ENCODE data around the gene SDHAF1.
A peak's percentile ranks its signal among the peaks of the same experiment; 100 is the strongest.

SDHAF1 gene

DNA sequence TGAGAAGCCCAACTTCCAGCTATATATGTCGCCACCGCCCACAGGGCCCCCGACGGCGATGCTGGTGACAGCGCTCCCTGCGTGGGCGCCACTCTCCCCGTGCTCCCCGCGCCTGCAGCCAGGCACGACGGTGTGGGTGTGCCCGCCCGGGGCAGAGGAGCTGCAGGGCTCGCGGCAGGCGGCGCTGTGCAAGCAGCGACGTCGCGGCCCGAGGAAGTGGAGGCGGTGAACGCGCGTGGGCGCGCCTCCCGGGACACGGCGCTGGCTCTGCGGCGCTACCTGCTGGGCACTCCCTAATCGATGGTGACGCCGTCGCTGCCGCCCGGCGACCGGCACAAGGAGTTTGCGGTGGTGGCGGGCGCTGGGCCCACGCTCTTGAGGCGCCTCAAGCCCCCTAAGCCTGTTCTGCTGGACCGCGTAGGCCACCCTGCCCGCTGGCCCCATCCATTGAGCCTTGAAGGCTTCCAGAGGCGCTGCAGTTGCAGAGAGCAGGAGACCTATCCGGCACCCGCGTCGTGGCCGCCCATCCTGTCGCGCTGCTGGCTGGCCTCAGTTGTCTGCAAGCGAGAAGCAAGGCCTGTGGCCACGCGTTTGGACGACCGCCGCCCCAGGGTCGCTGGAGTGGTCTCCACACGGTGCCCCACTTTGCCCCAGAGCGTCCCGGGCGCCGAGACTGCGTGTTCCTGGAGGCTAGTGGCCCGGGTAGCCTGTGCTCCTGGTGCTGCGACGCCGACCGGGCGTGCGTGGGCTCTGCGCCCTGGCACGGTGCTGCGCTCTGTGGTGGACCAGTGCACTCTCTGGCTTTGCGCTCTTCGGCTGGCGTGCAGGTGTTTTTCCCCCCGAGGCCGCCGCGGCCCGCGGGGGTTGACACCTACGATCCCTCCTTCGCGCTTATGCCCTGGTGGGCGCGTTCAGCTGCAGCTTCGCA lies 35.7 kb upstream of the SDHAF1 start:
- TF ChIP-seq, protein P1, sequence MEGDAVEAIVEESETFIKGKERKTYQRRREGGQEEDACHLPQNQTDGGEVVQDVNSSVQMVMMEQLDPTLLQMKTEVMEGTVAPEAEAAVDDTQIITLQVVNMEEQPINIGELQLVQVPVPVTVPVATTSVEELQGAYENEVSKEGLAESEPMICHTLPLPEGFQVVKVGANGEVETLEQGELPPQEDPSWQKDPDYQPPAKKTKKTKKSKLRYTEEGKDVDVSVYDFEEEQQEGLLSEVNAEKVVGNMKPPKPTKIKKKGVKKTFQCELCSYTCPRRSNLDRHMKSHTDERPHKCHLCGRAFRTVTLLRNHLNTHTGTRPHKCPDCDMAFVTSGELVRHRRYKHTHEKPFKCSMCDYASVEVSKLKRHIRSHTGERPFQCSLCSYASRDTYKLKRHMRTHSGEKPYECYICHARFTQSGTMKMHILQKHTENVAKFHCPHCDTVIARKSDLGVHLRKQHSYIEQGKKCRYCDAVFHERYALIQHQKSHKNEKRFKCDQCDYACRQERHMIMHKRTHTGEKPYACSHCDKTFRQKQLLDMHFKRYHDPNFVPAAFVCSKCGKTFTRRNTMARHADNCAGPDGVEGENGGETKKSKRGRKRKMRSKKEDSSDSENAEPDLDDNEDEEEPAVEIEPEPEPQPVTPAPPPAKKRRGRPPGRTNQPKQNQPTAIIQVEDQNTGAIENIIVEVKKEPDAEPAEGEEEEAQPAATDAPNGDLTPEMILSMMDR (IDR thresholded peaks at IDR 0.05; ENCODE audit: low read depth, low read length): no peak
- in situ Hi-C loops (cut with HindIII; ENCODE audit: low sequenced_read_pairs): no loop called here
- no peak overlapping the region for H3K4me3 ChIP-seq (ENCODE audit: low read depth, low read length)
- DNase-seq (ENCODE audit: low read depth, low spot score): no peak

DNA sequence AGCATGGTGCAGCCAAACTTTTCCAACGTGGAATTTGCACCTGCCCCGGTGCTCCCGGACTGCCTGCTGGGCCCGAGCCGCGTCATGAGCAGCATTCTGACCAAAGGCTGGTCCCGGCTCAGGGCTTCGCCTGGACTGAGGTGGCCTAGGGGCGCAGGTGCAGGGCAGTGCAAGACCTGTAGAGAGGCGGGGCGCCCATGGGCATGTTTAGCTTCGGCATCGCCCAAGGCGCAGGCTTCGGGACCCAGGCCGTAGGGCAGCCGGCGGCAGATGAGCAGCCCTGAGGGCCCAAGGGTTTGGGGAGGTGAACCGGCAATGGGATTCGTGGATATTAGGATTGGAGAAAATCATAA lies 35.0 kb upstream of the SDHAF1 start:
- no peak overlapping the region for H3K4me3 ChIP-seq (ENCODE audit: low read depth, low read length)
- in situ Hi-C loops (cut with HindIII; ENCODE audit: low sequenced_read_pairs): no loop called here
- no peak for DNase-seq (ENCODE audit: low read depth, low spot score)
- TF ChIP-seq, protein P1 (IDR thresholded peaks at IDR 0.05; ENCODE audit: low read depth, low read length): no peak

DNA sequence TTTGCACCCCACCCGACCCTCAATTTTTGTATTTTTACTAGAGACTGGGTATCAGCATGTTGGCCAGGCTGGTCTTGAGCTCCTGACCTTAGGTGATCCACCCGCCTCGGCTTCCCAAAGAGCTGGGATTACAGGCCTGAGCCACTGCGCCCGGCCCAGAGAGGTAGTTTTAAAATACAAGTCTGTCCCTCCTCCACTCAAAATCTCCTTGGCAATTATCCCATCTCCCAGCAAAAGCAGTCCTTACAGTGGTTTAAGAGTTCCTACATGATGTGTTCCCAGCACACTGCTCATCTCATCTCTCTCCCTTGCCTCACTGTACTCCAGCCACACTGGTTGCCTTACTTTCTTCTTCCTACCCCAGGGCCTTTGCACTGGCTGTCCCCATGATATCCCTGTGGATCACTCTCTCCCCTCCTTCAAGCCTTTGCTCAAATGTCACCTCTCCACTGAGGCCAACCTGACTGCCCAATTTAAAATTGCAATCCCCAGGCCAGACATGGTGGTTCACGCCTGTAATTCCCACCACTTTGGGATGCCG lies 34.5 kb upstream of the SDHAF1 start:
- DNase-seq (ENCODE audit: low read depth, low spot score): no peak
- no peak overlapping the region for H3K4me3 ChIP-seq (ENCODE audit: low read depth, low read length)
- TF ChIP-seq, protein P1 (IDR thresholded peaks at IDR 0.05; ENCODE audit: low read depth, low read length): no peak
- in situ Hi-C loops (cut with HindIII; ENCODE audit: low sequenced_read_pairs): no loop called here

DNA sequence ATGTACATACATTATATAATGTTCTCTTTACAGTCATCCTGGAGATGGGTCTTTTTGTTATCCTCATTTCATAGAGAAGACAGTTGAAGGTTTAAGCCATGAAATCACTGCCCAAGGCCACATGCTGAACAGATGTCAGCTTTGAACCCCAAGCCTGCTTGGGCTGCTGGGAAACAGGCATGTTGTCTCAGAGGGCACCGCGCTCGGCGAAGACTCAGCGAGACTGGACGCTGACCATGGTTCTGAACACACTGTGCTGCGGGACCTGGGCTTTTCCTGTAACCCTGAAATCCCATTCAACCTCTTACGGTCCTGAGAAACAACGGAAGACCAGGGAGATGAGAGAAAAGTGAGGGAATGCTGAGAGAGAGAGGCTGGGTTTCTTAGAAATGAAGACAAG lies 31.5 kb upstream of the SDHAF1 start:
- DNase-seq (ENCODE audit: low read depth, low spot score): peak; percentile 56
- H3K4me3 ChIP-seq (ENCODE audit: low read depth, low read length): no peak overlapping the region
- TF ChIP-seq, protein P1 (IDR thresholded peaks at IDR 0.05; ENCODE audit: low read depth, low read length): no peak
- in situ Hi-C loops (cut with HindIII; ENCODE audit: low sequenced_read_pairs): no loop called here

DNA sequence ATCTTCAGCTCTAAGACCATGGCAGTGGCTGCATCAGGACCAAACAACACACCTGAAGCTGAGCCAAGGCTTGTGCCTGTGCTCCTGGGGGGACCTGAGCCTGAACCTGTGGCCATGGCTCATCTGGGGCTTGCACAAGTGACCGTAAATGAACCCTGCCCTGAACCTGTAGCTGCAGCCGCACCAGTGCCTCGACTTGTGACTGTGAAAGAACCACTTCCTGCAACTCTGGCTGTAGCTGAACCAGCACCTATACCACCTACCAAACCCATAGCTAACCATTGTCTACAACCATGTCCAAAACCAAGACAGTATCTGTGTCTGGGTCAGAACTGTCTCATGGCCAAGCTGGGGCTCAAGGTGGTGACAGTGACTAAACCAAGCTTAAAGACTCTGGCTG lies 28.2 kb upstream of the SDHAF1 start:
- TF ChIP-seq, protein P1 (IDR thresholded peaks at IDR 0.05; ENCODE audit: low read depth, low read length): no peak
- DNase-seq (ENCODE audit: low read depth, low spot score): no peak
- in situ Hi-C loops (cut with HindIII; ENCODE audit: low sequenced_read_pairs): no loop called here

DNA sequence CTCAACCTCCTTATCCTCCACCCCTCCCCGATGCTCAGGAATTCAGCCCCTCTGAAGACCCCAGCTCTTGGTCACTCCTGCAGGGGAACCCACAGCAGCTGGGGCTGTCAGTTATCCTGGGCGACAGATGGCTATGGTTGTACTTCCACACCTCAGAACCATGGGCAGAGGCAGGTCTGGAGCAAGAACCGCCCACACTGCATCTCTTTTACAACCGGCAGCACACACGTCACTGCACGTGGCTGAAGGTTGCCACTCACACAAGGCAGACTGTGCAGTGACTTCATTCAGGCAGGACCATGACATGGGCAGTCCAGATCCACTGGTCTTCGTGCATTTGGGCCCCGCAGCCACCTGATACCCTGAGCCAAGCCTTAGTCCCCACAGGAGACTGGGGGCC lies 21.5 kb upstream of the SDHAF1 start:
- in situ Hi-C loops (cut with HindIII; ENCODE audit: low sequenced_read_pairs): no loop called here
- no peak overlapping the region for H3K4me3 ChIP-seq (ENCODE audit: low read depth, low read length)
- TF ChIP-seq, protein P1 (IDR thresholded peaks at IDR 0.05; ENCODE audit: low read depth, low read length): no peak
- DNase-seq (ENCODE audit: low read depth, low spot score): no peak

More for the DNA sequence above, 28.2 kb upstream of the SDHAF1 start:
- H3K4me3 ChIP-seq (ENCODE audit: low read depth, low read length): no peak overlapping the region

Measured in astrocyte of the spinal cord (primary cell).